Lower lobe of right lung (tissue), 2 donors: ENCODE measurements around the gene MC1R. TPM values are rescaled to one million over a fixed set of nuclear protein-coding genes. Genes with fewer than 3 reads are reported as not detected.

ENCODE experiments used
- ATAC-seq, 2 donors: fragments of 200-7000 bp; cut with Tn5 transposase; one replicate each; pipeline ENCODE4 v1.9.1; 2020 to 2022; ENCODE audit warnings: mild to moderate bottlenecking in 2 of 2, moderate library complexity in 2 of 2
- DNase-seq: peaks from one replicate; pipeline ENCODE4 v3.0.0-alpha.2; 2020
- H3K27ac ChIP-seq: fragments of 200-600 bp; one replicate; pipeline ENCODE4 v1.8.0; 2022
- H3K27me3 ChIP-seq: fragments of 200-600 bp; one replicate; pipeline ENCODE4 v1.8.0; 2022; ENCODE audit warnings: low read depth
- H3K36me3 ChIP-seq: fragments of 200-600 bp; one replicate; pipeline ENCODE4 v1.8.0; 2022; ENCODE audit warnings: mild to moderate bottlenecking
- H3K4me1 ChIP-seq: fragments of 200-600 bp; one replicate; pipeline ENCODE4 v1.8.0; 2022
- H3K4me3 ChIP-seq: fragments of 200-600 bp; one replicate; pipeline ENCODE4 v1.8.0; 2022; ENCODE audit warnings: mild to moderate bottlenecking
- H3K9me3 ChIP-seq: fragments of 200-600 bp; one replicate; pipeline ENCODE4 v1.8.0; 2022
- intact Hi-C: fragments of 100-400 bp; cut with DNase I; formaldehyde crosslinking; loops from one replicate; pipeline ENCODE4 v1.11.0; 2022
- total RNA-seq: library from RNA; stranded (reverse); fragmentation: NEBNext Ultra II Directional; extraction: Animal tissue kit (Norgen Biotek cat#: 25700); gene quantifications from one replicate; pipeline ENCODE4 v1.2.1, GENCODE V29; 2021
- TF ChIP-seq, protein P1 (sequence below): fragments of 200-600 bp; IDR thresholded peaks from one replicate; pipeline ENCODE4 v1.8.0; 2022; ENCODE audit warnings: antibody characterized with exemption, mild to moderate bottlenecking
- donor health status: DM: no; HTN: yes; CAD: no; lungs with severe emphysema.

Gene MC1R
- total RNA-seq, 1 donor from 2014 or later: 5.3 TPM

DNA sequence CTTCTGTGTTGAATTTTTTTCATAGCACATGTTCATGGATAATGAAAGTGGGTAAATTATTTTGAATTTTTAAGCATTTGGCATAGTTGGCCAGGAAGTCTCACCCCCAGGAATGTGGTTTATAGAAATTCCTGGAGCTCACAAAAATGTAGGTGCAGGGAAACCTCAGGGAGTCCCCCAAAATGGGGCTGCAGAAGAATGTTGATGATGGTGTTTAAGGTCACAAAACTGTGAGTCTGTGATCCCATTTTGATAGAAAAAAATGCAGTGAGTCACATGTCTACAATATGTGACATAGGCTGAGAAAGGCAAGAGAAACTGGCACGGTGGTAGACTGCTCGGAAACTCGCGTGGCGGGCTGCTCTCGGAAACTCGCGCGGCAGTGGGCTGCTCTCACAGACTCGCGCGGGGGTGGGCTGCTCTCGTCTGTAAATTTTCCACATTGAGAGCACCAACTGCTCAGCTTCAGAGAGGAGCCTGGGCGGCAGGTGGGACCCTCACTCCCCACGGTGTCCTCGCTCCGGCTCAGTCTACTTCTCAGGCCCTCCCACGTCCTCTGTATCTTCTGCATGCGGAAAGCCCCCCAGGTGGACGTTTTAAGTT, 18.7 kb upstream of the MC1R start:
- no peaks in the 10 kb centered on the region for H3K4me1 ChIP-seq
- no peaks in the 10 kb centered on the region for H3K9me3 ChIP-seq
- no peak for DNase-seq
- intact Hi-C loops: no loop called here
- H3K4me3 ChIP-seq: no peak overlapping the region
- TF ChIP-seq, protein P1, sequence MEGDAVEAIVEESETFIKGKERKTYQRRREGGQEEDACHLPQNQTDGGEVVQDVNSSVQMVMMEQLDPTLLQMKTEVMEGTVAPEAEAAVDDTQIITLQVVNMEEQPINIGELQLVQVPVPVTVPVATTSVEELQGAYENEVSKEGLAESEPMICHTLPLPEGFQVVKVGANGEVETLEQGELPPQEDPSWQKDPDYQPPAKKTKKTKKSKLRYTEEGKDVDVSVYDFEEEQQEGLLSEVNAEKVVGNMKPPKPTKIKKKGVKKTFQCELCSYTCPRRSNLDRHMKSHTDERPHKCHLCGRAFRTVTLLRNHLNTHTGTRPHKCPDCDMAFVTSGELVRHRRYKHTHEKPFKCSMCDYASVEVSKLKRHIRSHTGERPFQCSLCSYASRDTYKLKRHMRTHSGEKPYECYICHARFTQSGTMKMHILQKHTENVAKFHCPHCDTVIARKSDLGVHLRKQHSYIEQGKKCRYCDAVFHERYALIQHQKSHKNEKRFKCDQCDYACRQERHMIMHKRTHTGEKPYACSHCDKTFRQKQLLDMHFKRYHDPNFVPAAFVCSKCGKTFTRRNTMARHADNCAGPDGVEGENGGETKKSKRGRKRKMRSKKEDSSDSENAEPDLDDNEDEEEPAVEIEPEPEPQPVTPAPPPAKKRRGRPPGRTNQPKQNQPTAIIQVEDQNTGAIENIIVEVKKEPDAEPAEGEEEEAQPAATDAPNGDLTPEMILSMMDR: no peak
- no peak overlapping the region for H3K27ac ChIP-seq
- peaks cover 89% of the 10 kb centered on the region for H3K36me3 ChIP-seq
- no peak for ATAC-seq
- no peaks in the 10 kb centered on the region for H3K27me3 ChIP-seq

DNA sequence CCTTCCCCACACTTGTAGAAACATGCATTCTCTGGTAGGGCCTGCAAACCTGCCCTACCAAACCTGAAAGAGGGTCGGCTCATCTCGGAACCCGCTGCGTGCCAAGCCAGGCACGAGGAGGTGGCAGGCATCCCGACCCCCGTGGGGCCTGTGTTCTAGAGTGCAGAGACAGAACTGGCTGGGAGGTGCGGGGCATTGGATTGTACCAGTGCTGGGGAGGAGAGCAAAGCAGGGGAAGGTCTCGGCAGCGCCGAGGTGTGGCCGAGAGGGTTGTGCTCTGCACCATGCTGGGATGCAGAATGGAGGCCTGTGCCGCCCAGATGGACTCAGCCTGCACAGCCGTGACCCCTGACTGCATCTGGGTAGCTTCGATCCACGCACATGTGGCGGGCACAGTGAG, 17.8 kb upstream of the MC1R start:
- Histone ChIP-seq H3K9me3 (no peaks in the 10 kb centered on the region), H3K36me3 (peaks cover 89% of the 10 kb centered on the region), H3K4me3 (no peak overlapping the region), H3K27me3 (no peaks in the 10 kb centered on the region), H3K27ac (no peak overlapping the region), H3K4me1 (no peaks in the 10 kb centered on the region)
- ATAC-seq (no peak), DNase-seq (no peak)
- intact Hi-C loops: no loop called here
- TF ChIP-seq, protein P1: no peak

DNA sequence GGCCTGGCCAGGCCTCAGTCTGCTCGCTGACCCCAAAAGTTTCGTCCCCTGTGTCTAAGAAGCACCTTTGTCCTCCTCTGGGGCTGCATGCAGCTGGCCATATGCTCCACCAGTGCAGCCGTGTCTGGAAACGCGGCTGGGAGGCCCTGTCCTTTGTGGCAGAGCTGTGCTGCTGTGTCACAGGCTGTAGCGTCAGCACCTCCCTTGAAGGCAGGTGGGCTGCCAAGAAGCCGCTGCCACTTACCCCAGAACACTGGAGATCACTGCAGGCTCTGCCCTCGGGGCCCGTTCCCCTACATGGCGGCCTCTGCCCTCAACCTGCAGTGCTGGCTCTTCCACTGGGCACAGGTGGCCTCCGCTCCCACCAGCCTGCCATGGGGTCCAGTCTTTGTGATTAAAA, 15.7 kb upstream of the MC1R start:
- DNase-seq (no peak), ATAC-seq (no peak)
- no peaks in the 10 kb centered on the region for H3K4me1 ChIP-seq
- H3K9me3 ChIP-seq: no peaks in the 10 kb centered on the region
- TF ChIP-seq, protein P1: no peak
- H3K4me3 ChIP-seq: no peak overlapping the region
- no peak overlapping the region for H3K27ac ChIP-seq
- peaks cover 80% of the 10 kb centered on the region for H3K36me3 ChIP-seq
- H3K27me3 ChIP-seq: no peaks in the 10 kb centered on the region
- intact Hi-C loops: no loop called here

DNA sequence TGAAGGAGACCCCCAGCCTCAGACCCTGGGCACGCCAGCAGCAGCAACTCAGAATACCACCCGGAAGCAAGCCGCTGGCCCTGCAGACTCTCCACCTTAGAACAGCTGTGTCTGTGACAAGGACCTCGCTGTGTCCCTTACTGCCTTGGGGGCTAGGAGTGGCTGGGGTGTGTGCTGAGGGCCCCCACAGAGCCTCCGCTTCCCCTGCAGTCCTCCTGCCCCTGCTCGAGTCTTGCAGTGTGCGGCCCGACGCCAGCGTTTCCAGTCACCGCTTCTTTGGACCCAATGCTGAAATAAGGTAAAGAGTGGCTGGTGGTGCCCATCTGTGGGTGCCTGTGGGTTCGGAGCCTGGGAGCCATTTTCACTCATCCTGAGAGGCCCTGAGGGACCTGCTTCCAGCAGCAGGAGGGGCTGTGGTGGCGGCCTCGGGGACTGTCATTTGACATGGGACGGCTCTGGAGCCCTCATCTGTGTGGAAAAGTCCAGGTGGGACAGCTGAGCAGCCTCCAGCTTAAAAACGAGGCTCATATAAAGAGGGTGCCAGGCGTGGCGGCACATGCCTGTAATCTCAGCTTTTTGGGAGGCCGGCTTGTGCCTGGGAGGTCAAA, 14.7 kb upstream of the MC1R start:
- Histone ChIP-seq H3K4me3 (no peak overlapping the region), H3K27ac (no peak overlapping the region), H3K27me3 (no peaks in the 10 kb centered on the region), H3K9me3 (no peaks in the 10 kb centered on the region), H3K4me1 (no peaks in the 10 kb centered on the region), H3K36me3 (peaks cover 73% of the 10 kb centered on the region)
- intact Hi-C loops: no loop called here
- ATAC-seq (no peak), DNase-seq (no peak)
- TF ChIP-seq, protein P1: no peak

DNA sequence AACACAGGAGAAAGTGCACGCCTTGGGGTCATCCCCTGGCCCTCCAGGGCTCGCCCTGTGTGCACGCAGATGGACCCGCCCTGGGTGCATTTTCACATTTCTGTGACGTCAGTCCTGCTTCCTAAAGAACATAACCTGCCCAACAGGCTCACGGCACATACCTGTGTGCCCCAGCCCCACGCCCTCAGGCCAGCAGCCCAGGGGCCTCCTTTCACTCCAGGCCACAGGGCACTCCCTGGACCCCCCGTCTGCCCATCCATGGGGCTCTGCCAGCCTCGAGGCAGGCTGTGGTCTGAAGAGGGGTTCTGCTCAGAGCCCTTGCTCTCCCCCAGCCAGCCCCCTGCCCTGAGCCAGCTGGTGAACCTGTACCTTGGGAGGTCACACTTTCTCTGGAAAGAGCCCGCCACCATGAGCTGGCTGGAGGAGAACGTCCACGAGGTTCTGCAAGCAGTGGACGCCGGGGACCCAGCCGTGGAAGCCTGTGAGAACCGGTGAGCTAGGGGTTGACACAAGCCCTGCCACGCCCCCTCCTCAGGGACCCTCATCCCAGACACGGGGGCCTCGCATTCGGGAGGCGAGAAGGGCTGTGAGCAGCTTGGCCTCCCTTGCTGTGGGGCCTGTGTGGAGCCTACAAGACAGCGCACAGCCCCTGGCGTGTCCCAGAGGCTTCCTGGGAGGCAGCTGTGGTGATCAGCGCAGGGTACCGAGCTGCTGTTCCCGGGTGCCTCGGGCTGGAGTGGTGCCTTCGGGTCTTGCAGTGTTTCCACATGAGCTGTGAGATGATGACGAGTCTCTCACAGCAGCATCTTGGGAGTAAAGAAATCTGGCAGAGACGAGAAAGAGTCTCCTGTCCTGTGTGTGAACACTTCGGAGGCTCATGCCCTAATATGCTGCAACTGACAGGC, 13.8 kb upstream of the MC1R start:
- peaks cover 72% of the 10 kb centered on the region for H3K36me3 ChIP-seq
- H3K4me1 ChIP-seq: peaks cover under 1% of the 10 kb centered on the region
- H3K27me3 ChIP-seq: no peaks in the 10 kb centered on the region
- H3K27ac ChIP-seq: no peak overlapping the region
- H3K9me3 ChIP-seq: no peaks in the 10 kb centered on the region
- no peak for DNase-seq
- intact Hi-C loops: no loop called here
- ATAC-seq: peak in 1 of 2 donors; percentile 4
- TF ChIP-seq, protein P1: no peak
- H3K4me3 ChIP-seq: no peak overlapping the region
